Left lung (tissue), 10 donors: ENCODE results near the gene AHSP. TPM values are rescaled to one million over a fixed set of nuclear protein-coding genes. Genes with fewer than 3 reads are reported as not detected.
"Not testable (repeated sequence)": the region's sequence is repeated elsewhere in the genome, so short reads cannot be mapped to it uniquely, and the experiment has no call there.

Experiments
- ATAC-seq: fragments of 200-7000 bp; cut with Tn5 transposase; one replicate; pipeline ENCODE4 v1.9.1; 2020; ENCODE audit warnings: moderate library complexity
- DNase-seq, 4 donors: peaks; one replicate each; pipeline ENCODE4 v3.0.0-alpha.2; 2013 to 2020
- H3K27ac ChIP-seq, 2 donors: fragments of 200-600 bp; sonication (generic) in 1 of 2; one replicate each; pipeline versions ENCODE4 v1.5.0 to v1.8.0; 2020 to 2021
- H3K27me3 ChIP-seq, 2 donors: fragments of 200-600 bp; sonication (generic) in 1 of 2; one replicate each; pipeline versions ENCODE4 v1.5.0 to v1.8.0; 2020 to 2021
- H3K36me3 ChIP-seq, 2 donors: fragments of 200-600 bp; sonication (generic) in 1 of 2; one replicate each; pipeline versions ENCODE4 v1.5.0 to v1.8.0; 2020 to 2021
- H3K4me1 ChIP-seq, 2 donors: fragments of 200-600 bp; one replicate each; pipeline ENCODE4 v1.8.0; 2021
- H3K4me3 ChIP-seq, 2 donors: fragments of 200-600 bp; sonication (generic) in 1 of 2; one replicate each; pipeline versions ENCODE4 v1.5.0 to v1.8.0; 2020 to 2021; ENCODE audit warnings: mild to moderate bottlenecking in 1 of 2
- H3K9me3 ChIP-seq, 2 donors: fragments of 200-600 bp; sonication (generic) in 1 of 2; one replicate each; pipeline versions ENCODE4 v1.5.0 to v1.8.0; 2020 to 2021
- intact Hi-C, 2 donors: fragments of 100-400 bp; cut with DNase I; formaldehyde crosslinking; loops; one replicate each; pipeline versions ENCODE4 v1.11.2 to v1.14.2; 2022
- polyA plus RNA-seq, 6 donors: library from polyadenylated mRNA; unstranded; fragments of 120-200 nt; gene quantifications; one replicate each; pipeline ENCODE4 v1.2.1, GENCODE V29; 2013; ENCODE audit not compliant: insufficient read length in 6 of 6
- total RNA-seq, 2 donors: library from RNA; stranded (reverse); fragmentation: NEBNext Ultra II Directional; extraction: Animal tissue kit (Norgen Biotek cat#: 25700); gene quantifications; one replicate each; pipeline ENCODE4 v1.2.1, GENCODE V29; 2021
- TF ChIP-seq, protein P1 (sequence below), 2 donors: fragments of 200-600 bp; sonication (generic) in 1 of 2; IDR thresholded peaks; one replicate each; pipeline versions ENCODE4 v1.5.0 to v1.8.0; 2021; ENCODE audit warnings: antibody characterized with exemption in 2 of 2
- donor health status: DM: no; HTN: yes; CAD: no.
- donor health status: DM: no; HTN: no; CAD: no.

AHSP gene
- total and polyA plus RNA-seq, 8 donors, result 6.2 to 18.2 (median 11.9) TPM; not detected in 2

DNA sequence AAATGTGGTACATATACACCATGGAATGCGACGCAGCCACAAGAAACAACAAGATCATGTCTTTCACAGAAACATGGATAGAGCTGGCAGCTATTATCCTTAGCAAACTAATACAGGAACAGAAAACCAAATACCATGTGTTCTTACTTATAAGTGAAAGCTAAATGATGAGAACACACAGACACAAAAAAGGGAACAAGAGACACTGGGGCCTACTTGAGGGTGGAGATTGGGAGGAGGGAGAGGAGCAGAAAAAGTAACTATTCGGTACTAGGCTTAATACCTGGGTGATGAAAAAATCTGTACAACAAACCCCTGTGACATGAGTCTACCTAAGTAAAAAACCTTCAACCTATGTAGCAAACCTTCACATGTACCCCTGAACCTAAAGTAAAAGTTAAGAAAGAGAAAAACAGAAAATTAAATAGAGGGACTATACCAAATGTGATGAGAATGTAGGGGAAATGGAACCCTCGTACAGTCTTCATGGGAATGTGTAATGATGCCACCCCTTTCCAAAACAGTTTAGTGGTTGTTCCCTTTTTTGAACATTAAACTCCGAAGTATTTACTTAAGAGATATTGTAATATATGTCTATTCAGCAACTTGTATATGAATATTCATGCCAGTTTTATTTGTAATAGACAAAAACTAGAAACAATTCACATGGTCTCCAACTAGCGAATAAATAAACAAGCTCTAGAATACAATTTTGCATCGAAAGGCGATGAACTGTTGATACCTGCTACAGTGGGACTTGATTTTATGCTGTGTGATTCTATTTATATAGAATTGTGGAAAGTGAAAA lies 33.9 kb downstream of the AHSP start:
- H3K36me3 ChIP-seq, result no peaks in the 10 kb centered on the region
- TF ChIP-seq, protein P1, sequence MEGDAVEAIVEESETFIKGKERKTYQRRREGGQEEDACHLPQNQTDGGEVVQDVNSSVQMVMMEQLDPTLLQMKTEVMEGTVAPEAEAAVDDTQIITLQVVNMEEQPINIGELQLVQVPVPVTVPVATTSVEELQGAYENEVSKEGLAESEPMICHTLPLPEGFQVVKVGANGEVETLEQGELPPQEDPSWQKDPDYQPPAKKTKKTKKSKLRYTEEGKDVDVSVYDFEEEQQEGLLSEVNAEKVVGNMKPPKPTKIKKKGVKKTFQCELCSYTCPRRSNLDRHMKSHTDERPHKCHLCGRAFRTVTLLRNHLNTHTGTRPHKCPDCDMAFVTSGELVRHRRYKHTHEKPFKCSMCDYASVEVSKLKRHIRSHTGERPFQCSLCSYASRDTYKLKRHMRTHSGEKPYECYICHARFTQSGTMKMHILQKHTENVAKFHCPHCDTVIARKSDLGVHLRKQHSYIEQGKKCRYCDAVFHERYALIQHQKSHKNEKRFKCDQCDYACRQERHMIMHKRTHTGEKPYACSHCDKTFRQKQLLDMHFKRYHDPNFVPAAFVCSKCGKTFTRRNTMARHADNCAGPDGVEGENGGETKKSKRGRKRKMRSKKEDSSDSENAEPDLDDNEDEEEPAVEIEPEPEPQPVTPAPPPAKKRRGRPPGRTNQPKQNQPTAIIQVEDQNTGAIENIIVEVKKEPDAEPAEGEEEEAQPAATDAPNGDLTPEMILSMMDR (IDR thresholded peaks at IDR 0.05), result no peak
- H3K9me3 ChIP-seq, result no peaks in the 10 kb centered on the region
- peaks cover 0 to 21% of the 10 kb centered on the region in 2 donors for H3K27me3 ChIP-seq
- DNase-seq (no peak), ATAC-seq (no peak)
- no peak overlapping the region for H3K27ac ChIP-seq
- no peaks in the 10 kb centered on the region for H3K4me1 ChIP-seq
- no peak overlapping the region for H3K4me3 ChIP-seq
- intact Hi-C loops, result no loop called here

DNA sequence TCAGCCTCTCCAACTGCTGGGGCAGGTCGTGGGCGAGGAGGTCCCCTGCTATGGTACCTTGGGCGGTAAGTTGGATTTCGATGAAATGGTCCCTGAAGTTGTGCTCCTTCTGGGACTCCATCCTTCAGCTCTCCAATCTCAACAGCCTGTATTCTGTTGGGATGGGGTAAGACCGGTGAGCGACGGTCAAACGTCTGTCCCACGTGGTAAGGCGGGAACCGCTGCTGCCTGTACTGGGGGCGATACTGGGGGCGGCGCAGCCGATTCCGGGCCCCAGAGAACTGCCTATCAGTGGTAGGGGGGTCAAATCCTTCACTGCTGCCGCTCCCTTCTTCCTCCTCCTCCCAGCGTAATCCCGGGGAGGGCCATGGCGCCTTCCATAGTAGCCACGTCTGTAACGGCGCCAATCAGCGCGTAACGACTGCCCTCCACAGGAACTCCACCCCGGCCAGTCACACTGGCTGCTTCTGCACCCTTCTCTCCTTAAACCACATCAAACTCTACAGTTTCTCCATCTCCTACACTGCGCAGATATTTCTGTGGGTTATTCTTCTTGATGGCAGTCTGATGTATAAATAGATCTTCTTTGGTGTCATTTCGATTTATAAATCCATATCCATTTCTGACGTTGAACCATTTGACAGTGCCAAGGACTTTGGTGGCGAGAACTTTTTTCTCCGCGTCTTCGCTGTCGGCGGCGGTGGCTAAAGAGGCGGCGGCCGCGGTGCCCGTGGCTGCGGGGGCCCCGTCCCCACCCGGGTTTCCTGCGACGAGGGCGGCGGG lies 41.1 kb downstream of the AHSP start:
- intact Hi-C loops, result no loop called here
- no peaks in the 10 kb centered on the region for H3K36me3 ChIP-seq
- H3K27me3 ChIP-seq, result peaks cover 25 to 60% of the 10 kb centered on the region in 2 donors
- peak overlapping the region; percentile 27 to 33 for H3K4me3 ChIP-seq
- ATAC-seq (peak; percentile 99), DNase-seq (peak; percentile 19 to 85 (median 48))
- H3K4me1 ChIP-seq, result peaks cover 0 to 10% of the 10 kb centered on the region in 2 donors
- H3K9me3 ChIP-seq, result no peaks in the 10 kb centered on the region
- H3K27ac ChIP-seq, result no peak overlapping the region
- TF ChIP-seq, protein P1 (IDR thresholded peaks at IDR 0.05), result no peak

DNA sequence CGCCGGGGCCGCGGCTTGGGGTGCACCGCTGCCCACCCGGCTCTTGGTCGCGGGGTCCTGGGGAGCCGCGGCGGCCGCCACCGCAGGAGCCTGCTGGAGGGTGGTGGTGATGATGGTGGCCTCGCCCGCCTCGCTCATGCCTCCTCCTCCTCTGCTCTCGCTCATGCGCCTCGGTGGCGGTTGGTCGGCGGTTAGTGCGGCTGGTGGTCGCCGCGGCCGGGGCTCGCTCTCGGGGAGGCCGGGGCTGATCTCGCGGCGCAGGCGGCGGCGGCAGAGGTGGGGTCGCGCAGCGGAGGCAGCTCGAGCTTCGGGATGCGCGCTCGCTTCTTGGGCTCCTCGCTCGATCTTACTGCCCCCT lies 41.6 kb downstream of the AHSP start:
- DNase-seq (peak in 1 of 4 donors; percentile 7), ATAC-seq (no peak)
- no peak overlapping the region for H3K27ac ChIP-seq
- intact Hi-C loops, result no loop called here
- H3K9me3 ChIP-seq, result no peaks in the 10 kb centered on the region
- peak overlapping the region; percentile 27 to 33 for H3K4me3 ChIP-seq
- TF ChIP-seq, protein P1 (IDR thresholded peaks at IDR 0.05), result no peak
- H3K4me1 ChIP-seq, result peaks cover 0 to 10% of the 10 kb centered on the region in 2 donors
- no peaks in the 10 kb centered on the region for H3K36me3 ChIP-seq
- H3K27me3 ChIP-seq, result peaks cover 25 to 60% of the 10 kb centered on the region in 2 donors

DNA sequence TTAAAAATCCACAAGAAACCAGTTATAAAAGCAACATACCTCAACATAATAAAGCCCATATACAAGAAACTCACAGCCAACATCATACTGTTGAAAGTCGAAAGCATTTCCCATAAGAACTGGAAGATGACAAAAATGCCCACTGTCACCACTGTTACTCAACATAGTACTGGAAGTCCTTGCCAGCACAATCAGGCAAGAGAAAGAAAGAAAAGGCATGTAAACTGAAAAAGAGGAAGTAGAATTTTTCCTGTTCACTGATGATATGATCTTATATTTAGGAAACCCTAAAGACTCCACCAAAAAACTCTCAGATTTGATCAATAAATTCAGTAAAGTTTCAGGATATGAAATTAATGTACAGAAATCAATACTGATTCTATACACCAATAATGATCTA lies 45.1 kb downstream of the AHSP start:
- Histone ChIP-seq H3K27me3 (peaks cover 23 to 41% of the 10 kb centered on the region in 2 donors), H3K27ac (no peak overlapping the region), H3K4me3 (no peak overlapping the region), H3K9me3 (peaks cover 0 to 21% of the 10 kb centered on the region in 2 donors), H3K4me1 (peaks cover 0 to 10% of the 10 kb centered on the region in 2 donors), H3K36me3 (no peaks in the 10 kb centered on the region)
- TF ChIP-seq, protein P1 (IDR thresholded peaks at IDR 0.05), result no peak
- ATAC-seq (no peak), DNase-seq (no peak)
- intact Hi-C loops, result no loop called here

DNA sequence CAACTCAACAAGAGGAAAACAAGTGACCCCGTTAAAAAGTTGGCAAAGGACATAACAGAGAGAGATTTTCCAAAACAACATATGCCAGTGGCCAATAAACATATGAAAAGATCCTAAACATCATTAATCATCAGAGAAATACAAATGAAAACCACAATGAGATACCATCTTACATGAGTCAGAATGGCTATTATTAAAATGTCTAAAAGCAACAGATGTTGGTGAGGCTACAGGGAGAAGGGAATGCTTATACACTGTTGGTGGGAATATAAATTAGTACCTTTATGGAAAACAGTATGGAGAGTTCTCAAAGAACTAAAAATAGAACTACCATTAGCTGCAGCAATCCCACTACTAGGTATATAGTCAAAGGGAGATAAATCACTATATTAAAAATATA lies 46.5 kb downstream of the AHSP start:
- DNase-seq, intact Hi-C loops, H3K27ac ChIP-seq, ATAC-seq, H3K4me3 ChIP-seq, H3K4me1 ChIP-seq, H3K36me3 ChIP-seq: not testable (repeated sequence)
- H3K9me3 ChIP-seq, result peaks cover 0 to 35% of the 10 kb centered on the region in 2 donors
- peaks cover 10 to 27% of the 10 kb centered on the region in 2 donors for H3K27me3 ChIP-seq
